SH-SY5Y (cell line): ENCODE results near the gene CMSS1.

ENCODE experiments used
- GATA2 ChIP-seq: IDR thresholded peaks from 2 replicates; pipeline ENCODE4 v1.6.1; 2011; ENCODE audit warnings: mild to moderate bottlenecking, low read depth, low read length
- GATA3 ChIP-seq: IDR thresholded peaks from 2 replicates; pipeline ENCODE4 v1.6.1; 2011; ENCODE audit warnings: low read depth, mild to moderate bottlenecking, low read length, moderate library complexity

The CMSS1 gene

DNA sequence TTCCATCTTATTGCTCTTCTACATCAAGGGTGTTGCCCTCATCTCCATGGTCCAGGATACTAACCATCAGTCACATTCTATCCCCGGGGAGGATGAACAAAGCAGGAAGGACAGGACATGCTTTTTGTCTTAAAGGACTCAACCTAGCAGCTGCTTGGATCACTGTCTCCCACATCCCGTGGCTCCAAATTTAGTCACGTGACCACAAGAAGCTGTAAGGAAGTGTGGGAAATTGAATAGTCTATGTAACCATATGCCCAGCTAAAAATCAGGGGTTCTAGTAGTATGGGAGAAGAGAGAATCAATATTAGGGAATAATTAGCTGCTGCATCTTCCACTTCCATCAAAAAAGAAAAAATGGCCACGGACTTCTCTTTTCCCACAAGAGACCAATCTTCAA, 18.2 kb upstream of the CMSS1 start:
- TF ChIP-seq GATA2 (no peak), GATA3 (no peak)

DNA sequence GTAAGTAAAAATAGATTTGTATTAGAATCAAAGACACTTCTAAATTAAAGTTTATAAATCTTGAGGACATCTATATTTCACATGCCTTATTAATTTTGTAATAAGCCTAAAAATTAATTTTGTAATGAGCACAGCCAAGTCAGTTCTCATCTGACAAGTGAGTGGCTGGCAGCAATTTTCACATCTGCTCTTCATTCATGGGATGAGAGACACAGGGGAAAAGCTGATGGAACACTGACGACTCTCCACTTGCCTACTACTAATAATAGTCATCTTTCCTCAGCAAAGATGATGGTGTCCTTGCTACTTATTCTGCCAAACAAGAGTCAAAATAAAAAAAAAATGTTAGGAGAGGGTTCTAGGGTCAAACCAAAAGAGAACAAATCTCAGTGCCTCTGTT, 14.4 kb upstream of the CMSS1 start:
- TF ChIP-seq GATA3 (no peak), GATA2 (no peak)

DNA sequence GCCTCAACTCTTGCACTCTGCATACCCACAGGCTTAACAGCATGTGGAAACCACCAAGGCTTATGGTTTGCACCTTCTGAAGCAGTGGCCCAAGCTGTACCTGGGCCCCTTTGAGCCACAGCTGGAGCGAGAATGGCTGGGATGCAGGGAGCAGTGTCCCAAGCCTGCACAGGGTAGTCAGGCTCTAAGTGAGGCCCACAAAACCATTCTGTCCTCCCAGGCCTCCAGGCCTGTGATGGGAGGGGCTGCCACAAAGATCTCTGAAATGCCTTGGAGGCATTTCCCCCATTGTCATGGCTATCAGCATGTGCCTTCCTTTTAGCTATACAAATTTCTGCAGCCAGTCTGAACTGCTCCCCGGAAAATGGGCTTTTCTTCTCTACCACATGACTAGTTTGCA, 12.5 kb upstream of the CMSS1 start:
- TF ChIP-seq GATA3: no peak

DNA sequence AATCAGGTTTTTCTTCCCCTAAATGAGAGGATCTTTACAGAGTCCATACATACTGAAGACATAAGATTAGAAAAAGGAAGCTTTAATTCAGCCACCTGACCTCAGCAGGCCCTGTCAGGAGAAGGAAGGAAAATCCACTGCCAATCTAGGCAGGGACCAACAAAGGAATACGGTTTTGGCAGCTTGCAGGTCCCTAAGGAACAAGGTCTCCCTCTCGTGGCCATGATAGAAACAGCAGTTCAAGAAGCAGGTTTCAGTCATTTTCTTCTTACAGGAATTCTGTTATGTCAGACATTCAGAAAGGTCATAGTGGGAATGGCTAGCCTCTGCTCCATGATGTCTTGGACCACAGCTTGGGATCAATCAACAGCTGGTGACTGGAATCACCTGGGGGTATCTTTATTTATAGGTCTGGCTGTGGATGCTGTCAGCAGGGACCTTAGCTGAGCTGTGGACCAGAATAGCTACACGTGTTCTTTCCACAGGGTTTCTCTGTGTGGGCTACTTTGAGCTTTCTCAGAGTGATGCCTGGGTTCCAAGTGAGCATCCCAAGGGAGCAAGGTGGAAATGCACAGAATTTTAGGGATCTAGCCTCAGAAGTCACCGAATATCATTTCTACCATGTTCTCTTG, 9.4 kb upstream of the CMSS1 start:
- TF ChIP-seq GATA3 (no peak), GATA2 (no peak)

DNA sequence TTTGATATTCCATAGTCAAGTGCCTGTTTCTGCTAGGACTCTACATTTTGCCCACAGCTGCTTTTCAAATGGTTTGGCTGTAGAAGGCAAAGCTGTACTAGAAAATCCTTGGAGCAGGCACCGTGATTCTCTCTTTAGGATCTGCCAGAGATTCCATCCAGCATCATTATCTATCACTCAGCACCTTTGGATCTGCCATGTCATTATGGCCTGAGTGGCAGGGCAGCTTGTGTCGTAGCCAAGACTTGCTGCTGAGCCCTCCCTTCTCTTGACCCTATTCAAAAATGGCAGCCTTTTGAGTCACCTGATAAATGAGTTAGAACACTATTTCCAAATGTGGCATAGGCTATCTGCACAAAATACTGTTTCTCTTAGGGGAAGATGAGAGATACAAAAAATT, 8.1 kb upstream of the CMSS1 start:
- no peak for TF ChIP-seq GATA2
- TF ChIP-seq GATA3: no peak

DNA sequence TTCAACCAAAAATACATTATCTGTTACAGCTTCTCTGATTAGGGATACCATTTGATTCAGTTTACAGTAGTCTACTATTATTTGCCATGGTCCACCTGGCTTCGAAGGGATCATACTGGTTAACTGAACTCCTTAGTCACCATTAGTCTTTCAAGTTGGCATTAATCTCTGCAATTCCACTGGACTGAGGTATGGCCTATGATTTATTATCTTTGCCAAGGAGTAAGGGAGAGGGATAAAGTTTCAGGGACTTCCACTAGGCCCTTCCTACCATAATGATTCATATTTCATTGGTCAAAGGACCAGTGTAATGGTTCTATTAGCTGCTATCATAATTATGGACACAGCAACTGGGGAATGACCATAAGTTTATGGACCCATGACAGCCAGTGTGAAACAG, 7.3 kb upstream of the CMSS1 start:
- TF ChIP-seq GATA2 (no peak), GATA3 (no peak)

DNA sequence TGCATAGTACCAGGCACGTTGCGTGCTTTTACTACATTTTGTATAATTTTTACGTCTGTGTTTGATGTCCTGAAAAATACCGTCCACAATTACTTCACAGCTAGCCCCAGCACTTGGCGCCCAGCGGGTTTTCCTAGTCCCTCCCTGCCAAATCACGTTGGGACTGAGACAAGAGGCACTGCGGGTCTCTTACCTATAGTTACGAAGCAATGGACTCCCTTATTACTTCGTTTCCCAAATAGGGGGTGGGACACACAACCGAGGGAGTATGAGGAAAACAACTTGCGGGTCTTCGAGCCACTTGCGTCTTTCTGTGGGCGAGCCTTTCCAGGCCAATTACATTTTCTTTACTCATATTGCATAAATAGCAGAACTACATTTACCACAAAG, 620 bp upstream of the CMSS1 start:
- TF ChIP-seq GATA3: no peak
- no peak for TF ChIP-seq GATA2

DNA sequence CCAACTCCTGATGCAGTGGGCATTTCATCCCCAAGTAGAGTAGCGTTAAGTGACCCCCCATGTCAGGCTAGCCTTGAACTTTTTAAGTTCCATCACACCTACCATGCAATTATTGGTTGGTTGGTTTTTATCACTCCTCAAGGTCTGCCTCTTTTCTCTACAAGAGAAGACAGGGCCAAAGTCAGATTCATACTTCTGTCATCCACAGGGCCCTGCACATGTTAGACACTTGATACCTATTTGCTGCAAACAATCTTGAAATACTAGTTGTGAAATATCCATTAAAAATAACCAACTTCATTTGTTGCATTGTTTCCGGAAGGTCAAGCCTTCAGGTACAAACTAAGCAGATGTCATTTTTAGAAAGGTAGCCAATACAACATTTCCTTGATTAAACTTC, 1.2 kb downstream of the CMSS1 start:
- TF ChIP-seq GATA2 (no peak), GATA3 (no peak)

DNA sequence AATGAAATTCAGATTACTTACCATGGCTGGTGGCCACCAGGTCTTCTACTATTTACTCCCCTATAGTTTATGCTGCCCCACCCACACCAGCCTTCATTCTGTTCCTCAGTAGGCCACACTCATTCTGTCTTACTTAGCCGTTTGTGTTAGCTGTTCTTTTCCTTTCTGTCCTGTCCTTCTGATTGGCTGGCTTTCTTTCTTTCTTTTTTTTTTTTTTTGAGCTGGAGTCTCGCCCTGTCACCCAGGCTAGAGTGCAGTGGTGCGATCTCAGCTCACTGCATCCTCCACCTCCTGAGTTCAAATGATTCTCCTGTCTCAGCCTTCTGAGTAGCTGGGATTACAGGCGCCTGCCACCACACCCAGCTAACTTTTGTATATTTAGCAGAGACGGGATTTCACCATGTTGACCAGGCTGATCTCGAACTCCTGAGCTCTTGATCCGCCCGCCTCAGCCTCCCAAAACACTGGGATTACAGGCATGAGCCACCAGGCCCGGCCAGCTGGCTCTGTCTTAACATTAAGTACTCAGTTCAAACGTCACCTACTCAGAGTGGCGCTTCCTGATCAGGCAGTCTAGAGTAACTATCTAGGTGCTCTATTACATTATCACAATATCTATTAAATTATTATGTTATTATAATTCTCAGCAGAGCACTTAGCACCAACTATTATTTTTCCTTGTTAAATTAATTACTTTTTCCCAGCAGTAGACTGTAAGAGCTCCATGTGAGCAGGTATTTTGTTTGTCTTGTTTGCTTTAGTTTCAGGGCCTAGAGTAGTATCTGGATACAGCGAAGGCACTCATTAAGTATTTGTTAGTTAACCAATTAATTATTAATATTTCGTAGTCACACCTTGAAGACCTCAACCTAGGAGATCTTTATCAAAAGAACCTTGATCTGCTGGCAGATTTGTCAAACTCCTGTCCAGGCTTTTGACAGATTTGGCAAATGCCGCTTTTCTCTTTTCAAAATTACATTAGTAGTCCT, 6.4 kb downstream of the CMSS1 start:
- TF ChIP-seq GATA3 (no peak), GATA2 (no peak)

DNA sequence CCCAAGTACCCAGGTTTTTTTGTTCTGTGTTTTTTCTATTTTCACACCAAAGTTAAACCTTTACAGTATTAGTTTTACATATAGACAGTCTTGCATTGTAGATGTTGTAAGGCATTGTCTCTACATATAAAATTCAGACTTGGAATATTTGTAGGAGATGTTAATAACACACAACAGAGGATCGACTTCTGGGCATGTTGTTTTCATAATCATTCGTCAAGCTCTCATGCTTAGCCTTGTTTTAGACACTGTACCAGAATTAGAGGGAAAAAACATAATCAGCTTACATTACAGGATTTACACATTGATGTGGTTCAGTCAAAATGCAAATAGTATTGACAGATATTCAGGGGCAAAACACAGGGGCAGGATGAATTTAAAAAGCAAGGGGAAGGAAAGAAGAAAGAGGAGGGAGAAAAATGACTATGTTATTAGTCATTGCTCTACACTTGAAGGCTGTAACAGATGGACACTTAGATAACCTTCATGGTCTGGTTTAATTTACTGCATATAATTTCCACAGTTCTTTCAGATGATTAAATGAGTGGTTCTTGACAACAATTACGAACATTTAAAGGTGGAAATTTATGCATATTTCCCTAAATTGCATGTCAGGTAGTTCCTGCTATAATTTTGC, 7.5 kb downstream of the CMSS1 start:
- TF ChIP-seq GATA3 (0 out of 2 replicates have a peak, but pooled peaks have one; percentile 26), GATA2 (no peak)

DNA sequence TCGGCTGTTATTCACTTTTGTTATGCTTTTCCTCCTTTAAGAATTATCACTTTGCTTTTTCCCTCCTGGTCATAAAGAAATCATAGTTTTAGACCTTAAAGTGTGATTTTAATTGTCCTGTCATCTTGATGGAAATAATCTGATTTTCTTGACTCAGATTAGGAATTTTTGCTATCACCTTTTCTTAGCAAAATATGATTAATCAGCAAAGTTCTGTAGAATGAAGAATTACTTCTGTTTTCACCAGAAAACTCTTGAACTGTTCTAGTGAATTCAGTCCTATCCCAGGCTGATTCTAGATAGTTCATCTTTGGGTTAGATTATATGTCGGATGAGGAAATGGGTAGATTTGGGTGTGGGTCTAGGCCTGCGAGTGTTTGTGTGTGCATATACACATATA, 12.2 kb downstream of the CMSS1 start:
- TF ChIP-seq GATA3 (no peak), GATA2 (no peak)

DNA sequence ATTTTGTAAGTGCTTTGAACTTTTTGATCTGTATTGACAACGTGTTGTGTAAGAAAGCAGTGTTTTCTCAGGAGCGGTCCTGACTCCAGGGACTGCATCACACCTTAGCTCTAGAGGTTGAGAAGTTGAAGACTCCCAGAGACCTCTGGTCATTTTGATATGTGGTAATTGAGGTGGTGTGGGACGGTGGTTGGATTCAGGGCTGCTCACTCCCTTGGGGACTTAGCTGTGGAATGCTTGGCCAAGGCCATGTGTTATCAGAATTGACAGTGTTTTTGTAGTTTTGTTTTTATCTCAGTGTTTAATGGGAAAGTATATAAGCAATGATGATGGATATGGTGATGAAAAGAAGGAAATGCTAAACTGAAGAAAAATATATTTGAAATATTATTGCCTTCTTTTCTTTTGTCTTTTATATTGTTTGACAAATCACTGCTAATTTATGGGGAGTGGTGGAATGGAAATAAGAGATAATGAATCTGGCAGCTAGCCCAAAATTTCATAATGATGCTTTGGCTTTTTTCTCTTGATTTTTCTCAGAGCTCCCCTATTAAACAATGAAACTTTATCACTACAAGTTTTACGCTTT, 16.0 kb downstream of the CMSS1 start:
- no peak for TF ChIP-seq GATA2
- no peak for TF ChIP-seq GATA3

DNA sequence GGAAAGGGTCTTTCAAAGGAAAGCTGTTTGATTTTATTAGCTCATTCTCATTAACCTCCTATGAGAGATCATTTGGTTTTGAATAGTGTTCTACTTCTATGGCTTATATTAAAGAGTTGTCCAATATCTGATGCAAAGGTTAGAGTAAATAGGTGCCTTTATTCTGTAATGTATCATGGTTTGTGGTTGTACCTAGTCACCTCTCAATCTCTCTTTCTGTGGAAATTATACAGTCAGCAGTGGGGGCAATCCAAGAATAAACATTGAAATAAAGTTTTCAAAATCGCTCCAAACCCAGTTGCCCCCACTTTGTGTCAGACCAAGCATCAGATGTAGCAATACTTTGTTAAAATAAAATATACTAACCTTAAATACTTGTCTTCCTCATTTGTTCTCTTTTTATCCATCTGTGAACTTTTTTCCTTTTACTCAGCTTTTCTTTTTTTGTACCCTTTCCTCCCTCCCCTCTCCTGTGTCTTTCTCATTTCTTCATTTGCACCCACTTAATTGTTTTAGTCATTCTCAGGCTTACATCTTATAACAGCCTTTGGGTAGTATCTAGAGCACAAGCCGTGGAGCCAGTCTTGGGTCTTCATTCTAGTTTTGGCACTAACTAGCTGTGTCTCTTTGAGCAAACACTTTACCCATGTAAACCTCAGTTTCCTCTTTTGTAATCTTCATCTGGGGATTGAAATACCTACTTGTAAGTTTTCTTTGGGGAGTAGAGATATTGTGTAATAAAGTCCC, 16.7 kb downstream of the CMSS1 start:
- TF ChIP-seq GATA2: no peak
- no peak for TF ChIP-seq GATA3

DNA sequence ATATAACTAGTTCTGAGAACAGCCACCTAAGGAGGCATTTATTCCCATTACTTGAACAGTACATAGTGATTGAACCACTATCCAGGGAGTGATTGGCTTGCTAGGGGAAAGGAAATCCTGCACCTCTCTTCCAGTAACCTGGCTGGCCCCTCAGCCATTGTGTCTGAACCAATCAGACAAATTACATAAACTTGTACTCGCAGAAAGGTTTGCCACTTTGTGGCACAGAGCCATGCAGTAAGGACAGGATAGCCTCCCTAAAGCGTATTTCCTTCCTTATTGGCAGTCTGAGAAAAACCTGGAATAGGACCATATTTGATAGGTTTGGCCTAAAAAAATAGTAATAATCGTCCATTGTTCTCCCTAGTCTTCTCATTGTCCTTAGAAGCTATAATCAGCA, 19.0 kb downstream of the CMSS1 start:
- TF ChIP-seq GATA3 (no peak), GATA2 (no peak)
